Measurements from ENCODE around the gene ENPEP.

The ENPEP gene

DNA sequence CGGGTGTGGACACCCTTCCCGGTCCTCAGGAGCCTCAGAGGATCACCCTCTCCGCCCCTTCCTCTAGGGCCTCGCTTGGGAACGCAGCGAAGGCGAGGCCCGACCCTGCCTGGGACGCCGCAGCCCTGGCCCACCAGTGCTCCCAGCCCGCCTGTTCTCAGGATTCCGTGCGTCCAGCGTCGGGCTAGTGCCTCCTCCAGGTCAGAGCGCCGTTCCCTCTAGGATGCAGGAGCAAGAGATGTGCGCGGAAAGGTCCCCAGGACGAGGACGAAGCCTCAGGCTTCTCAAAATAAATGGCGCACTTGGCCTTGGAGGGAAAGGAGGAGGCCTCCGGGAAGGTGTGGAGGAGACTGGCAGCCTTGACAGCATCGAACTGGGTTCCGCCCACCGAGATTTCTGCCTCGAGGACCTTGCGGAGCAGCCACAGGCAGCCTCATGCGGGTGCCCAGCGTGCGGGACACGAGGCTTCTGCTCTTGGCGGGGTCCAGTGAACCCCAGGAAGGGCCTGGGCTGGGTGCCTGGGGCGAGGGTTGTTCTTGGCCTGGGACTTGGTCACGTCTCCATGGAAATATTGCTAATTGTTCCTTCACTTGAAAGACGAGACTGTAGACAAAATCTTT is 111.8 kb downstream of the ENPEP start:
- Histone ChIP-seq H3K9me3 (ENCODE audit: low read length) (no peaks in the 10 kb centered on the region), H3K4me1 (ENCODE audit: insufficient read depth, low read length) (no peaks in the 10 kb centered on the region), H3K27me3 (ENCODE audit: control insufficient read depth in 1 of 2, insufficient read depth in 2 of 2, low read length in 2 of 2) (no peaks in the 10 kb centered on the region), H3K36me3 (ENCODE audit: insufficient read depth, low read length) (no peaks in the 10 kb centered on the region), H3K27ac (ENCODE audit: low read depth, low read length) (no peak overlapping the region), H3K9ac (ENCODE audit: low read length) (no peak overlapping the region), H3K4me3 (ENCODE audit: low read depth in 1 of 2, low read length in 2 of 2) (no peak overlapping the region)

DNA sequence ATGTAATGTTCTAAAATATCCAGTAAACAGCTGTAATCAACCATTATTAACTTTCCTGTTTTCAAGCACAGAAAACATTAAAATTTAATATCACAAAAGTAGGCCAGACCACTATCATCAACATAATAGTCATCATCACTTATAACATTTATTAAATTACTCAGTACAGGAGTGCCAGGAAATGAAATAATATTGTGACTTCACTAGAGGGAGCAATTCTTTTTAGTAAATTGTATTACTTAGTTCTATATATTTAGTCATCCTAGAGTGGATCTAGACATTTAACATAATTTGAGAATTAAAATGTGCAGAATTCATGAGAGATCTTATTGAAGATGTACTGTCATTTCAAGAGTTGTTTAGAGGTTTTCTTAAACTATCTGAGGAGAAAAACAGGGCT is 113.3 kb downstream of the ENPEP start:
- no peak overlapping the region for H3K9ac ChIP-seq (ENCODE audit: low read length)
- H3K27ac ChIP-seq (ENCODE audit: low read depth, low read length) = no peak overlapping the region
- H3K4me3 ChIP-seq (ENCODE audit: low read depth in 1 of 2, low read length in 2 of 2) = no peak overlapping the region
- H3K9me3 ChIP-seq (ENCODE audit: low read length) = no peaks in the 10 kb centered on the region
- H3K36me3 ChIP-seq (ENCODE audit: insufficient read depth, low read length) = no peaks in the 10 kb centered on the region
- no peaks in the 10 kb centered on the region for H3K4me1 ChIP-seq (ENCODE audit: insufficient read depth, low read length)
- no peaks in the 10 kb centered on the region for H3K27me3 ChIP-seq (ENCODE audit: control insufficient read depth in 1 of 2, insufficient read depth in 2 of 2, low read length in 2 of 2)

DNA sequence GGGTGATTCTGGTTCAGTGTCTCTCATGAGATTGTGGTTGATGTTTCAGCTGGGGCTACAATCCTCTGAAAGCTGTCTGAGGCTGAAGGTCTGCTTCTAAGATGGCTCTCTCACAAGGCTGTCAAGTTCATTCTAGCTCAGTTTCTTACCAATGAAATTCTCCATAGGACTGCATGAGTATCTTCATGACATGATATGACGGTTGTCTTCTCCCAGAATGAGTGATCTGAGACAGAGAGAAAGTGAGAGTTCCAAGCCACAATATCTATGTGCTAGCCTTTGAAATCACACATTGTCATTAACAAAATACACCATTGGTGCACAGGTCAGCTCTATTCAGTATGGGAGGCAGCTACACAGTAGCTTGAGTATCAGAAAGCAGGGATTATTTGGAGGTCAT is 119.6 kb downstream of the ENPEP start:
- no peaks in the 10 kb centered on the region for H3K4me1 ChIP-seq (ENCODE audit: insufficient read depth, low read length)
- H3K4me3 ChIP-seq (ENCODE audit: low read depth in 1 of 2, low read length in 2 of 2) = no peak overlapping the region
- H3K9ac ChIP-seq (ENCODE audit: low read length) = no peak overlapping the region
- H3K36me3 ChIP-seq (ENCODE audit: insufficient read depth, low read length) = no peaks in the 10 kb centered on the region
- H3K9me3 ChIP-seq (ENCODE audit: low read length) = no peaks in the 10 kb centered on the region
- no peaks in the 10 kb centered on the region for H3K27me3 ChIP-seq (ENCODE audit: control insufficient read depth in 1 of 2, insufficient read depth in 2 of 2, low read length in 2 of 2)
- no peak overlapping the region for H3K27ac ChIP-seq (ENCODE audit: low read depth, low read length)

DNA sequence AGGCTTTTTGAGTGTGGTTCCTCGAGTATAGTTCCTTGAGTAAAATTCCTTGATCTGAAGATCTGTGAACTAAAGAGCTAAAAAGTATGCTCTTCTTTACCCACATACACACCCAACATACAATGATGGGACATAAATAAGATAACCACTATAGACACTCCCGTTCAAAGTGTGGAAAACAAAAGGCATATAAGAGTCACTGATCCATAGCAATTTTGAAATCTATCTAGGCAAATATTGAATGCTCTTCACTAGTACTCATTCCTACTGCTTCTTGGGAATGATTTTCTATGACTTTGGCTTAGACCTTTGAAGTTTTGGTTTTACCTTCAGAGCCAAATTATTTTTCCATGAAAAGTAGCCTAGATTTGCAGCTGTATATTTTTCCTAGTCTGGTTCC is 120.5 kb downstream of the ENPEP start:
- no peaks in the 10 kb centered on the region for H3K9me3 ChIP-seq (ENCODE audit: low read length)
- H3K4me3 ChIP-seq (ENCODE audit: low read depth in 1 of 2, low read length in 2 of 2) = no peak overlapping the region
- H3K27me3 ChIP-seq (ENCODE audit: control insufficient read depth in 1 of 2, insufficient read depth in 2 of 2, low read length in 2 of 2) = no peaks in the 10 kb centered on the region
- H3K27ac ChIP-seq (ENCODE audit: low read depth, low read length) = no peak overlapping the region
- H3K9ac ChIP-seq (ENCODE audit: low read length) = no peak overlapping the region
- H3K36me3 ChIP-seq (ENCODE audit: insufficient read depth, low read length) = no peaks in the 10 kb centered on the region
- H3K4me1 ChIP-seq (ENCODE audit: insufficient read depth, low read length) = no peaks in the 10 kb centered on the region

DNA sequence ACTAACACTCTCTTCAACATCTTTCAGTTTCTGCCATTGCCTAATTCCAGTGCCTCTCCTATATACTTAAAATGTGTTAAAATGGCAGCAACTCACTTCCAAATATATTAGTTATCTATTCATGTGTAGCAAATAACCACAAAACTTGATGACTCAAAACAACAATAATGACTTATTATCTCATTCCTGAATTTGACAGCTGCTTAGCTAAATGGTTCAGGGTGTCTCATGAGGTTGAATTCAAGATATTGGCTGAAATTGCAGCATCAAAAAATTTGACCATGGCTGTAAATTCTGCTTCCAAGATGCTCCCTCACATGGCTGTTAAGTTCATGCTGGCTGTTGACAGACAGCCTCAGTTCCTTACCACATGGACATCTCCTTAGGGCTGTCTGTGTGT is 121.6 kb downstream of the ENPEP start:
- H3K9me3 ChIP-seq (ENCODE audit: low read length) = no peaks in the 10 kb centered on the region
- H3K27me3 ChIP-seq (ENCODE audit: control insufficient read depth in 1 of 2, insufficient read depth in 2 of 2, low read length in 2 of 2) = no peaks in the 10 kb centered on the region
- H3K4me3 ChIP-seq (ENCODE audit: low read depth in 1 of 2, low read length in 2 of 2) = no peak overlapping the region
- no peak overlapping the region for H3K9ac ChIP-seq (ENCODE audit: low read length)
- no peaks in the 10 kb centered on the region for H3K4me1 ChIP-seq (ENCODE audit: insufficient read depth, low read length)
- H3K27ac ChIP-seq (ENCODE audit: low read depth, low read length) = no peak overlapping the region
- no peaks in the 10 kb centered on the region for H3K36me3 ChIP-seq (ENCODE audit: insufficient read depth, low read length)

DNA sequence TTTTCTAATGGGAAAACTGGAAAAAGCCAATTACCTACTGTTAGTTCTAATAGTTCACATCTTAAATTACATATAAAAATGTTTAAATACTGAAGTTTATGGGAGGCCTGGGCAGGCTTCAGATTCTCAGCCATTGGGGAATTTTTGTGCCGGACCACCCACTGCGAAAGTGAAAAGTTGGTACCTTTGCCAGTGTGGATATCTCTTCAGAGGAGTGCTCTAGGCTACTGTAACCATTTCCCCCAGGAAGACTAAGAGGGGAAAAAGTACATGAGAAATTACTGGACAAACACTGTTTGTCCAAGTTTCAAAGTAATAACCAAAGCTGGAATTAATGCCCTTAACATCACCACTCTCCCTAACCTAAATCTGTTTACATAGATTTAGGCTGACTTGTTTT is 126.1 kb downstream of the ENPEP start:
- Histone ChIP-seq H3K36me3 (ENCODE audit: insufficient read depth, low read length) (no peaks in the 10 kb centered on the region), H3K9ac (ENCODE audit: low read length) (no peak overlapping the region), H3K4me3 (ENCODE audit: low read depth in 1 of 2, low read length in 2 of 2) (no peak overlapping the region), H3K27ac (ENCODE audit: low read depth, low read length) (no peak overlapping the region), H3K4me1 (ENCODE audit: insufficient read depth, low read length) (no peaks in the 10 kb centered on the region), H3K27me3 (ENCODE audit: control insufficient read depth in 1 of 2, insufficient read depth in 2 of 2, low read length in 2 of 2) (no peaks in the 10 kb centered on the region), H3K9me3 (ENCODE audit: low read length) (no peaks in the 10 kb centered on the region)

DNA sequence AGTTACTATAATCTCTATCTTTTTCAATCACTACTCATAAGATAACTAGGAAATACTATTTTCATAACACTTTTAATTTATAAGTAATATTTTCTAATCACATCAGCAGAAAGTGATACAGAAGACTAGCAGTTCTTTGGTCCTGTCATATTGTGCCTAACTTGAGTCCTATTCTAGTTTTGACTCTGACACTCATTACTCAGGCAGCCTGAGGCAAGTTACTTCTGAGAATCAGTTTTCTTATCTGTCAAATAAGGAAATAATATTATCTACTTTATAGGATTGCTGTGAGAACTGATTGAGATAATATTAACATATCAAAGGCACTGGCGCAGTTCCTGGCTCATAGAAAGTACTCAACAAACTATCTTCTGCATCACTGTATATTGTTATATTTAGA is 129.1 kb downstream of the ENPEP start:
- Histone ChIP-seq H3K27ac (ENCODE audit: low read depth, low read length) (no peak overlapping the region), H3K4me1 (ENCODE audit: insufficient read depth, low read length) (no peaks in the 10 kb centered on the region), H3K27me3 (ENCODE audit: control insufficient read depth in 1 of 2, insufficient read depth in 2 of 2, low read length in 2 of 2) (peaks cover 0 to 10% of the 10 kb centered on the region in 2 donors), H3K9ac (ENCODE audit: low read length) (no peak overlapping the region), H3K9me3 (ENCODE audit: low read length) (no peaks in the 10 kb centered on the region), H3K4me3 (ENCODE audit: low read depth in 1 of 2, low read length in 2 of 2) (no peak overlapping the region), H3K36me3 (ENCODE audit: insufficient read depth, low read length) (no peaks in the 10 kb centered on the region)

DNA sequence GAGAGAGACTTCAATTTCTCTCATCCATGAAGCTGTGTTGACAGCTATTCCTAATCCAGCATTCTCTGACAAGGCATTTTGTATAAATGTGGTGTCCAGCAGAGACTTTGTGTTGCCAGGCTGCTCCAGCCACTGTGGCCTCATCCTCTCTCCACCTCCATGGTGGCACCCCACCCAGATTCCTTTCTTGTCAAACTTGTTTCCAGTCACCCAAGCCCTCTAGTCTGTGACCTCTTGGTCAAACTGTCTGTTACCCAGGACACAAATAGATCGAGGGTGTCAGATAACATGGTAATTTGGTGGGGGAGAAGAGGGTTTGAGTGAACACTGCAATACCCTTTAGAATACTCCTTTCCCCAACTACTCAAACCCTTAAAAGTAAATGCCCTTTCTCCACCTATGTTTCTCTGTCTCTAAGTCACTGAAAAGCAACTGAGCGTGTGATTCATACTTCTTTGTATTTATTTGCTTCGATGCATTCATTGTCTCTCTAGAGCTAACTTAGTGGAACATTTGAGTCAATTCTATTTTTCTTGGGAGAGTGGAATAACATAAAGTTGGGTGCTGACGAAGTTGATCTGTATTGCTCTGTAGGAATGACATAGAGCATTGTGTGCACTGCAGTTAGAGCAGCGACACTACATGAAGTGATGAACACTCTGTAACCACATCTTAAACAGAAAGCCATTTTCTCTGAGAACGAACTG is 133.2 kb downstream of the ENPEP start:
- H3K27me3 ChIP-seq (ENCODE audit: control insufficient read depth in 1 of 2, insufficient read depth in 2 of 2, low read length in 2 of 2) = peaks cover 25 to 47% of the 10 kb centered on the region in 2 donors

DNA sequence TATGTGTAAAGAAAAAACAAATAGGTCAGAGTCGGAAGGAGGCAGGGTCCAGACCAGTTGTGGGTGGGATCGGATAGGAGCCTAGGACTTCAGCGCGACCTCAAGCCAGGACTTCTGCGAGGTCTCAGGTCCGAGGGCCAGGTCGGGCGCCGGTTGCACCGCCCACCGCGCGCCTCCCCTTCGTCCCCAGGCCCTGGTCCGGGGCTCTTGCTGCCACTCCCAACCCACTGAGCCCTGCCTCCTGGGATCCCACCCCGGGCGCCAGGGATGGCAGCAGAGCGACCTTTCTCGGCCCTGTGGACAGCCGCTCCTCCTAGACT is 134.6 kb downstream of the ENPEP start:
- Histone ChIP-seq H3K4me3 (ENCODE audit: low read depth in 1 of 2, low read length in 2 of 2) (no peak overlapping the region), H3K36me3 (ENCODE audit: insufficient read depth, low read length) (no peaks in the 10 kb centered on the region), H3K27me3 (ENCODE audit: control insufficient read depth in 1 of 2, insufficient read depth in 2 of 2, low read length in 2 of 2) (peaks cover 36 to 61% of the 10 kb centered on the region in 2 donors), H3K4me1 (ENCODE audit: insufficient read depth, low read length) (peaks cover 5% of the 10 kb centered on the region), H3K9me3 (ENCODE audit: low read length) (no peaks in the 10 kb centered on the region), H3K27ac (ENCODE audit: low read depth, low read length) (no peak overlapping the region), H3K9ac (ENCODE audit: low read length) (no peak overlapping the region)

More for the DNA sequence above, 133.2 kb downstream of the ENPEP start:
- no peaks in the 10 kb centered on the region for H3K9me3 ChIP-seq (ENCODE audit: low read length)
- H3K27ac ChIP-seq (ENCODE audit: low read depth, low read length) = no peak overlapping the region
- H3K9ac ChIP-seq (ENCODE audit: low read length) = no peak overlapping the region
- H3K4me1 ChIP-seq (ENCODE audit: insufficient read depth, low read length) = peaks cover 5% of the 10 kb centered on the region
- no peak overlapping the region for H3K4me3 ChIP-seq (ENCODE audit: low read depth in 1 of 2, low read length in 2 of 2)
- no peaks in the 10 kb centered on the region for H3K36me3 ChIP-seq (ENCODE audit: insufficient read depth, low read length)

DNA sequence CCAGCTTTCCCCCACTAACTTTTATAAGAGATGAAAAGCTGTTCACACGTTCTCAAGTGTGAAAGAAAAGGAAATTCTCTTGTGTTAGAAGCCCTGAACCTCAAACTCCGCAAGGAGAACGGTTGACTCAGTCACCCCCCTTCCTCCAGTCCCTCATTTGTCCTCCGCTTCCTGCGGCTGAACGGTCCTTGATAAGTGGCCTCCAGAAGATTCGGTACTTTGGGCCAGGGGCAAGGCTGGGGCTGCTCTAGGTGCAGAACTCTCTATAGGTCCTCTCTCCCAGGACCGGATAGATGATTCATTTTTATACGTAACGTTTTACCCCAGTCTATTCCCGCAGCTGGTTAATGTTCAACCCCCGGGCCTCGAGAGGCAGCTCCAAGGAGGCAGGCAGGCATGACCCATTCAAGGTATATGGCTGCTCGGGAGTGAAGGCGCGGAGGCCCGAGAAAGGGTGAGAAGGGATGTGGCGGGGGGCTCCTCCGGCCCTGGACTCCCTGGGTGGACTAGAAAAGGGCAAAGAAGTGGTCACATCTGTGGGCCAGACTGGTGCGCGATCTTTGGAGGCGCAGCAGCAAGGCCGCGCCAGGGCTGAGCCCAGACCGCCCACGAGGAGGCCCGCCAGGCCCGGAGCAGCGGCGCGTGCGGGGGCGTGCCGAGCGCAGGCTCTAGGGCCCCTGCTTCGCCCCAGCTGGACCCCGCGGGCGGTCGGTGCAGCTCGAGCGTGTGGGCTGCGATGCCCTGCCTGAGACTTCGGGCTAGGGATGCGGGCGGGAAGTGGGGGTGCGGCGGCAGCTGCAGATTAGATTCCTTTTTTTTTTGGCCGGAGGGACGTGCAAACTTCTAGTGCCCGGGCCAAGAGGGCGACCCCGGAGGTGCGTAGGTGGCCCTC is 135.2 kb downstream of the ENPEP start:
- Histone ChIP-seq H3K27me3 (ENCODE audit: control insufficient read depth in 1 of 2, insufficient read depth in 2 of 2, low read length in 2 of 2) (peaks cover 42 to 67% of the 10 kb centered on the region in 2 donors), H3K4me1 (ENCODE audit: insufficient read depth, low read length) (peaks cover 5% of the 10 kb centered on the region), H3K4me3 (ENCODE audit: low read depth in 1 of 2, low read length in 2 of 2) (no peak overlapping the region), H3K9ac (ENCODE audit: low read length) (no peak overlapping the region), H3K36me3 (ENCODE audit: insufficient read depth, low read length) (no peaks in the 10 kb centered on the region), H3K27ac (ENCODE audit: low read depth, low read length) (no peak overlapping the region), H3K9me3 (ENCODE audit: low read length) (peaks cover 2% of the 10 kb centered on the region)

DNA sequence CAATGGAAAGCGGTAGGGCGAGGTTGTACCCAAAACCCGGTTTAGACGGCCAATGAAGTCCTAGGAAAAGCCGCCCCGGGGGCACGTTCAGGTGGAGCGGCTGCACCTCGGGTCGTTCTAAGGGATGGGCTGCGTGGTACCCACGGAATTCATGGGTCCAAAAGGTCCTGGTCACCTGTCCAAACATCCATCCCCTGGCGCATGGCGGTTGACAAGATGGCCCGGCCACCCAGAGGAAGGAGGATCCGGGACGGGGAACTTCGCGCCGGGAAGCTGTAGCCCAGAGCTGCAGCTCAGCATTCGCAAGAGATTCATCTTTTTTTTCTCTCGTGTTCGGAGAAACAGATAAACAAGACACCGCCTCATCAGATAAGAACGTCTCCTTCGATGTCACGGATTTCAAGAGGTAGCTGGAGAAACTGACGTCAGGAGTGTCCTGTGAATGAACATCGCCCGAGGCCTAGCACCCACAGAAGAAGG is 136.1 kb downstream of the ENPEP start:
- peaks cover 50 to 76% of the 10 kb centered on the region in 2 donors for H3K27me3 ChIP-seq (ENCODE audit: control insufficient read depth in 1 of 2, insufficient read depth in 2 of 2, low read length in 2 of 2)

More for the DNA sequence above, 136.1 kb downstream of the ENPEP start:
- Histone ChIP-seq H3K9me3 (ENCODE audit: low read length) (peaks cover 7% of the 10 kb centered on the region), H3K27ac (ENCODE audit: low read depth, low read length) (no peak overlapping the region), H3K4me1 (ENCODE audit: insufficient read depth, low read length) (peaks cover 5% of the 10 kb centered on the region), H3K9ac (ENCODE audit: low read length) (no peak overlapping the region), H3K36me3 (ENCODE audit: insufficient read depth, low read length) (no peaks in the 10 kb centered on the region), H3K4me3 (ENCODE audit: low read depth in 1 of 2, low read length in 2 of 2) (no peak overlapping the region)
